Measurements from ENCODE around the gene C1QB. TPM values are rescaled to one million over a fixed set of nuclear protein-coding genes. Genes with fewer than 3 reads are reported as not detected.

Gene C1QB
- total and polyA plus RNA-seq, 4 donors = 93.9 to 335 (median 143) TPM

GRCh38 chr1:22689505-22689904 is 36.5 kb downstream of the C1QB start:
- no peak for DNase-seq (ENCODE audit: low spot score)
- TF ChIP-seq NR2F2 (IDR thresholded peaks at IDR 0.05) = no peak
- TF ChIP-seq REST (IDR thresholded peaks at IDR 0.05) = no peak
- TF ChIP-seq GABPA (IDR thresholded peaks at IDR 0.05 in 1 of 2, conservative IDR thresholded peaks at IDR 0.05 in 1 of 2) = no peak
- TF ChIP-seq HNF4G (IDR thresholded peaks at IDR 0.05) = no peak
- TF ChIP-seq RXRA (IDR thresholded peaks at IDR 0.05) = no peak
- no peak for TF ChIP-seq HNF4A (conservative IDR thresholded peaks at IDR 0.05)
- TF ChIP-seq RAD21 (IDR thresholded peaks at IDR 0.05) = no peak
- no peak for TF ChIP-seq MAX (IDR thresholded peaks at IDR 0.05)
- no peak for TF ChIP-seq JUND (IDR thresholded peaks at IDR 0.05)
- TF ChIP-seq FOXA1 (IDR thresholded peaks at IDR 0.05) = no peak
- Histone ChIP-seq H3K4me1 (ENCODE audit: control insufficient read depth in 4 of 4, insufficient read depth in 4 of 4, low read length in 3 of 4) (no peaks in the 10 kb centered on the region), H3K4me3 (ENCODE audit: low read depth in 1 of 3, low read length in 3 of 3) (no peak overlapping the region), H3K27me3 (ENCODE audit: control insufficient read depth in 4 of 4, insufficient read depth in 4 of 4, low read length in 3 of 4) (no peaks in the 10 kb centered on the region), H3K36me3 (ENCODE audit: control insufficient read depth in 4 of 4, insufficient read depth in 3 of 4, low read depth in 1 of 4, low read length in 3 of 4) (no peaks in the 10 kb centered on the region), H3K27ac (ENCODE audit: low read depth in 1 of 2, low read length in 2 of 2) (no peak overlapping the region), H3K9ac (ENCODE audit: low read depth in 1 of 2, low read length in 2 of 2) (no peak overlapping the region), H3K9me3 (ENCODE audit: control insufficient read depth in 4 of 4, low read length in 3 of 4) (no peaks in the 10 kb centered on the region)
- WGBS = 75% methylated on average over 11 of the region's 11 CpGs

GRCh38 chr1:22691031-22691753 is 38.2 kb downstream of the C1QB start:
- H3K36me3 ChIP-seq (ENCODE audit: control insufficient read depth in 4 of 4, insufficient read depth in 3 of 4, low read depth in 1 of 4, low read length in 3 of 4) = no peaks in the 10 kb centered on the region

GRCh38 chr1:22694172-22694571 is 41.1 kb downstream of the C1QB start:
- DNase-seq (ENCODE audit: low spot score) = no peak
- Histone ChIP-seq H3K36me3 (ENCODE audit: control insufficient read depth in 4 of 4, insufficient read depth in 3 of 4, low read depth in 1 of 4, low read length in 3 of 4) (no peaks in the 10 kb centered on the region), H3K27me3 (ENCODE audit: control insufficient read depth in 4 of 4, insufficient read depth in 4 of 4, low read length in 3 of 4) (no peaks in the 10 kb centered on the region), H3K9me3 (ENCODE audit: control insufficient read depth in 4 of 4, low read length in 3 of 4) (no peaks in the 10 kb centered on the region), H3K9ac (ENCODE audit: low read depth in 1 of 2, low read length in 2 of 2) (no peak overlapping the region), H3K4me3 (ENCODE audit: low read depth in 1 of 3, low read length in 3 of 3) (no peak overlapping the region), H3K27ac (ENCODE audit: low read depth in 1 of 2, low read length in 2 of 2) (no peak overlapping the region), H3K4me1 (ENCODE audit: control insufficient read depth in 4 of 4, insufficient read depth in 4 of 4, low read length in 3 of 4) (no peaks in the 10 kb centered on the region)
- WGBS = 87% methylated on average over 5 of the region's 5 CpGs
- TF ChIP-seq FOXA2 (IDR thresholded peaks at IDR 0.05) (no peak), HNF4G (IDR thresholded peaks at IDR 0.05) (no peak), CTCF (IDR thresholded peaks at IDR 0.05; ENCODE audit: low read depth, low read length, missing input control) (no peak), FOXA1 (IDR thresholded peaks at IDR 0.05) (no peak), RXRA (IDR thresholded peaks at IDR 0.05) (no peak), ZBTB33 (IDR thresholded peaks at IDR 0.05) (no peak), EGR1 (IDR thresholded peaks at IDR 0.05; ENCODE audit: low read depth in 2 of 2) (no peak), HNF4A (conservative IDR thresholded peaks at IDR 0.05) (no peak), NR2F2 (IDR thresholded peaks at IDR 0.05) (no peak), ATF3 (IDR thresholded peaks at IDR 0.05) (no peak), YY1 (IDR thresholded peaks at IDR 0.05) (no peak), MAX (IDR thresholded peaks at IDR 0.05) (no peak), TAF1 (conservative IDR thresholded peaks at IDR 0.05) (no peak), RAD21 (IDR thresholded peaks at IDR 0.05) (no peak), JUND (IDR thresholded peaks at IDR 0.05) (no peak)

More at GRCh38 chr1:22691031-22691753, 38.2 kb downstream of the C1QB start:
- WGBS = 78% methylated on average over 13 of the region's 13 CpGs
- DNase-seq (ENCODE audit: low spot score) = no peak
- Histone ChIP-seq H3K27me3 (ENCODE audit: control insufficient read depth in 4 of 4, insufficient read depth in 4 of 4, low read length in 3 of 4) (no peaks in the 10 kb centered on the region), H3K9ac (ENCODE audit: low read depth in 1 of 2, low read length in 2 of 2) (no peak overlapping the region), H3K9me3 (ENCODE audit: control insufficient read depth in 4 of 4, low read length in 3 of 4) (no peaks in the 10 kb centered on the region), H3K4me3 (ENCODE audit: low read depth in 1 of 3, low read length in 3 of 3) (no peak overlapping the region), H3K27ac (ENCODE audit: low read depth in 1 of 2, low read length in 2 of 2) (no peak overlapping the region), H3K4me1 (ENCODE audit: control insufficient read depth in 4 of 4, insufficient read depth in 4 of 4, low read length in 3 of 4) (no peaks in the 10 kb centered on the region)
- no peak for TF ChIP-seq NR2F2 (IDR thresholded peaks at IDR 0.05)
- TF ChIP-seq TAF1 (conservative IDR thresholded peaks at IDR 0.05) = no peak
- no peak for TF ChIP-seq RXRA (IDR thresholded peaks at IDR 0.05)
- no peak for TF ChIP-seq RAD21 (IDR thresholded peaks at IDR 0.05)

Measured in liver (tissue), 9 donors.